HepG2 (cell line): ENCODE data around the gene SLC22A12.

ENCODE experiments used
- CTCF ChIP-seq: sonication (generic); formaldehyde crosslinking; IDR thresholded peaks from 2 replicates; pipeline ENCODE4 v1.5.0; 2020; ENCODE audit warnings: mild to moderate bottlenecking, missing genetic modification reagents, moderate library complexity
- MED1 ChIP-seq: sonication (generic); formaldehyde crosslinking; IDR thresholded peaks from 2 replicates; pipeline ENCODE4 v1.4.0; 2020; ENCODE audit warnings: missing genetic modification reagents
- NR3C1 ChIP-seq: sonication (generic); formaldehyde crosslinking; IDR thresholded peaks from 2 replicates; pipeline ENCODE4 v1.4.0; 2020; ENCODE audit warnings: missing genetic modification reagents
- RCOR2 ChIP-seq: IDR thresholded peaks from 2 replicates; pipeline ENCODE4 v1.6.1; 2016; ENCODE audit warnings: missing biosample characterization, missing genetic modification reagents
- SP1 ChIP-seq, 2 experiments: fragments of 450-650 bp in 1 of 2; sonication (generic) in 1 of 2; formaldehyde crosslinking in 1 of 2; IDR thresholded peaks; 2 replicates each; pipeline versions ENCODE4 v1.4.0 to v1.6.1; 2016 to 2020; ENCODE audit warnings: missing genetic modification reagents in 1 of 2
- ZNF232 ChIP-seq: sonication (generic); formaldehyde crosslinking; IDR thresholded peaks from 2 replicates; pipeline ENCODE4 v1.4.0; 2020; ENCODE audit warnings: missing genetic modification reagents, borderline replicate concordance
- ZNF274 ChIP-seq: sonication (generic); formaldehyde crosslinking; IDR thresholded peaks from 2 replicates; pipeline ENCODE4 v1.5.1; 2020; ENCODE audit warnings: mild to moderate bottlenecking, missing genetic modification reagents
- ZNF280D ChIP-seq: sonication (generic); formaldehyde crosslinking; IDR thresholded peaks from 2 replicates; pipeline ENCODE4 v1.5.1; 2020; ENCODE audit warnings: mild to moderate bottlenecking, missing genetic modification reagents
- TF ChIP-seq, protein P1 (sequence below): sonication (generic); formaldehyde crosslinking; IDR thresholded peaks from 2 replicates; pipeline ENCODE4 v1.5.1; 2020; ENCODE audit warnings: mild to moderate bottlenecking, missing genetic modification reagents, moderate library complexity

- TF ChIP-seq NR3C1 (CRISPR knock-in tag) (no peak), CTCF (CRISPR knock-in tag) (no peak), RCOR2 (CRISPR knock-in tag) (no peak), ZNF280D (no peak), MED1 (CRISPR knock-in tag) (no peak), ZNF274 (no peak), ZNF232 (CRISPR knock-in tag) (no peak), SP1 (IDR thresholded peaks at IDR 0.05) (no peak), SP1 (CRISPR knock-in tag; IDR thresholded peaks at IDR 0.05) (no peak)
- TF ChIP-seq, protein P1, sequence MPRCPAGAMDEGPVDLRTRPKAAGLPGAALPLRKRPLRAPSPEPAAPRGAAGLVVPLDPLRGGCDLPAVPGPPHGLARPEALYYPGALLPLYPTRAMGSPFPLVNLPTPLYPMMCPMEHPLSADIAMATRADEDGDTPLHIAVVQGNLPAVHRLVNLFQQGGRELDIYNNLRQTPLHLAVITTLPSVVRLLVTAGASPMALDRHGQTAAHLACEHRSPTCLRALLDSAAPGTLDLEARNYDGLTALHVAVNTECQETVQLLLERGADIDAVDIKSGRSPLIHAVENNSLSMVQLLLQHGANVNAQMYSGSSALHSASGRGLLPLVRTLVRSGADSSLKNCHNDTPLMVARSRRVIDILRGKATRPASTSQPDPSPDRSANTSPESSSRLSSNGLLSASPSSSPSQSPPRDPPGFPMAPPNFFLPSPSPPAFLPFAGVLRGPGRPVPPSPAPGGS (CRISPR knock-in tag) = no peak
Measured at GRCh38 chr11:64607381-64607985, 16.5 kb downstream of the SLC22A12 start.
